ENCODE data around the gene OR52M1. TPM values are rescaled to one million over a fixed set of nuclear protein-coding genes. Genes with fewer than 3 reads are reported as not detected.
"Not testable (repeated sequence)": the region's sequence is repeated elsewhere in the genome, so short reads cannot be mapped to it uniquely, and the experiment has no call there.

Gene OR52M1
- total RNA-seq (2014; rRNA removed; shearing (Covaris generic)), result not detected in 2 replicates

DNA sequence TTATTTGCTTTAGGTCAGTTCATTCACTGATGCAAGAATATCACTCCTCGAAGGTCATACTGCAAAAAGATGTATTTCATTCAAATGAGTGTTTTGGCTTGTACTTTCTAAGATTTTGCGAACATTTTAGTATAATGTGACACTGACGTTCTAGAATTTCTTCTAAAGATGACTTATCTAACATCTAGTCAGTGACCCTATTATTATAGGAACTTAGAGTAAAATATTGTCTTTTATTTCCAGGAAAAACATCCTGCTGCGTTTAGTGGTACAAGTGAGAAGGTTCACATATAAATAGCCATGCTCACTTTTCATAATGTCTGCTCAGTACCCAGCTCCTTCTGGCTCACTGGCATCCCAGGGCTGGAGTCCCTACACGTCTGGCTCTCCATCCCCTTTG is at the start of gene OR52M1:
OR52M1 (plus strand) TSS at position 301 of the 400 bp plus-strand sequence; CDS start at position 301, 0 bp downstream.
- DNase-seq (ENCODE audit: low read depth), result no peak

DNA sequence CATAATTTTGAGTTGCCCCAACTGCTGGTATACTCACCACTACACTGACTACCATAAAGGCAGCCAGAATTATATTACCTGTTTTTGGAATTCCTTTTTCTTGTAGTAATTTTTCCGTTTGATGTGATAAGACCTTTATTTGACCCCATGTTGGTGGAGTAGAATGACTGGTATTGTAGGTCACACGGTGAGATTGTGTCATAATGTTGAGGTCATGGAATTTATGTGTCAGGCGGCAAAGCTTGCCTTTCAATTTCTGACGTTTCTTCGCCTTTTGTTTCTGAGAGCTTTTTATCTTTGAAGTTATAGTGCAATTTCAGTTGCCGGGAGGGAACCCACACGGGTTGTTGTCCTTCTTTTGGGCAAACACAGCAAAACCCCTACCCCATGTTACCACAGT is 49.5 kb upstream of the OR52M1 start:
- DNase-seq (ENCODE audit: low read depth), result no peak

DNA sequence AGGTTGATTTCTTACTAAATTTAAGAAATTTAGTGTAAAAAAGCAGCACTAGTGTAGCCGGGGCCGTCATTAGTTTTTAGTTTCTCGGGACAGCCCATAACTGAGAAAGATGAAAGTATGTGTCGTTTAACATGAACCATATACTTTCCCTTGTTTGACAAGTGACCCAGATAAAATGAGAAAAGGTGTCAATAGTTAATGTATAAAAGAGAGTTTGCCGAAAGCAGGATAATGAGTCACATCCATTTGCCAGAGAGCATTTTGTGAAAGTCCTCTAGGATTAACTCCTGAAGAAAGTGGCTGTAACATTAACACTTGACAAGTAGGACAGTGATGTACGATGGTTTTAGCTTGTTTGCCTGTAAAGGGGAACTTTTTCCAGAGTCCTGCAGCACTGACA is 49.0 kb upstream of the OR52M1 start:
- DNase-seq (ENCODE audit: low read depth), result no peak

GRCh38 chr11:4496557-4497248 is 48.3 kb upstream of the OR52M1 start:
- DNase-seq (ENCODE audit: low read depth), result no peak

DNA sequence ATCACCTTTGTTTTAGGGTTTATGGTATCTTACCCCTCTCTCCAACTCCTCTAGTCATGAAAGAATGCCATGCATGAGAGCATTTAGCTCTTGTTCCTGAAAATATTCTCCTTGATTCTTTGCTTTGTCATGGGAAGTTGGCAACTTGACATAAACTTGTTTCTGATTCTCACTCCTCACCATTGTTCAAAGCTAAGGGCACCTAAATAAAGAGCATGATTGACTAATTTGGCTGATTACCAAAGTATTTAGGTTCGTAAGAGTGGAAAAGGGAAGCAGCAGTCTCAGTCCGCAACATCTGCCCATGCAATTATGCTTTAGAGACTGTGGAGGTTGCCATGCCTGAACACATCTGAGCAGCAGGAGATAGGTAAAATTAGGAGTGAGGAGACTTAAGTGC is 36.1 kb upstream of the OR52M1 start:
- DNase-seq (ENCODE audit: low read depth), result no peak

- DNase-seq (ENCODE audit: low read depth), result no peak
Measured at GRCh38 chr11:4511282-4512245, 33.4 kb upstream of the OR52M1 start.

DNA sequence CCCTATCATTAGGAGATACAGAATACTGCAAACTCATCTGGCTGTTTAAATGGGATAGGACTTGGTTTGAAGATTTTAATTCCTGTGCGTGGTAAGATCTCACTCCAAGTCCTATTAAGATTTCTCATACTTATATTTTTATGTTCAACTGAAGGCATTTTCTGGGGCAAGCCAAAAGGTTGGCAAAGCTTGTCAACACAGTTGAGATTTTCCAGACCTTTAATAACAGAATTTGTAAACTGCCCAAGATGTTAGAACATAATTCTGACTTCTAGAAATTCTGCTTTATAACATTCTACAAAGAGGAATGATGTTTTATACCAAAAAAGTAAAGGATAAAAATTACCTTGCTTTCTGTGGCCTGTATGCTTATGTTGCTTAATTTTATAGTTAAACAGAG is 30.8 kb upstream of the OR52M1 start:
- DNase-seq (ENCODE audit: low read depth), result no peak

- DNase-seq (ENCODE audit: low read depth), result no peak
Measured at GRCh38 chr11:4522339-4522738, 22.7 kb upstream of the OR52M1 start.

- DNase-seq (ENCODE audit: low read depth), result no peak
Measured at GRCh38 chr11:4522752-4523151, 22.2 kb upstream of the OR52M1 start.

DNA sequence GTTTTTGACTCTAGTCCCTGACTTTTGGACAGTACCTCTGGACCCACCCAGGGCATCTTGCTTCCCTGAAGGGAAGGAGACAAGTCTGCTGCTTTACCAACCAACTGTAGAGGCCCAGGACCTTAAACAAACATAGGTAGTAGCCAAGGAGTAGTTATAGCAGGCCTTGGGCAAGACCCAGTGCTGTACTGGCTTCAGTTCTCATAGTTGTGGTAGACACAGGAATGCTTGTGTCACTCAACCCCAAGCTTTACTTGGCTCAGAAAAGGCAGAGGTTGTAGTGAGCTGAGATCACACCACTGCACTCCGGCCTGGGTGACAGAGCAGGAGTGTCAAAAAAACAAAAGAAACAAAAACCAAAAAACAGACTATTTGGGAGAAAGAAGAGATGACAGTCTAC is 21.3 kb upstream of the OR52M1 start:
- DNase-seq (ENCODE audit: low read depth), result no peak

- no peak for DNase-seq (ENCODE audit: low read depth)
Measured at GRCh38 chr11:4527926-4528325, 17.1 kb upstream of the OR52M1 start.

DNA sequence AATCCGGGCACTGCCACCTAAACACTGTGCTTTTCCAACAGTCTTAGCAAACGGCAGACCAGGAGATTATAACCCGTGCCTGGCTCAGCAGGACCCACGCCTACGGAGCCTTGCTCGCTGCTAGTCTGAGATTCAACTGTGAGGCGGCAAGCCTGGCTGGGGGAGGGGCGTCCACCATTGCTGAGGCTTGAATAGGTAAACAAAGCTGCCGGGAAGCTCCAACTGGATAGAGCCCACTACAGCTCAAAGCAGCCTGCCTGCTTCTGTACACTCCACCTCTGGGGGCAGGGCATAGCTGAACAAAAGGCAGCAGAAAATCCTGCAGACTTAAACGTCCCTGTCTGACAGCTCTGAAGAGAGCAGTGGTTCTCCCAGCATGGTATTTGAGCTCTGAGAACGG is 13.3 kb upstream of the OR52M1 start:
- not testable (repeated sequence) for DNase-seq (ENCODE audit: low read depth)

- DNase-seq (ENCODE audit: low read depth), result peak; percentile 14
Measured at GRCh38 chr11:4539603-4540219, 5.3 kb upstream of the OR52M1 start.

DNA sequence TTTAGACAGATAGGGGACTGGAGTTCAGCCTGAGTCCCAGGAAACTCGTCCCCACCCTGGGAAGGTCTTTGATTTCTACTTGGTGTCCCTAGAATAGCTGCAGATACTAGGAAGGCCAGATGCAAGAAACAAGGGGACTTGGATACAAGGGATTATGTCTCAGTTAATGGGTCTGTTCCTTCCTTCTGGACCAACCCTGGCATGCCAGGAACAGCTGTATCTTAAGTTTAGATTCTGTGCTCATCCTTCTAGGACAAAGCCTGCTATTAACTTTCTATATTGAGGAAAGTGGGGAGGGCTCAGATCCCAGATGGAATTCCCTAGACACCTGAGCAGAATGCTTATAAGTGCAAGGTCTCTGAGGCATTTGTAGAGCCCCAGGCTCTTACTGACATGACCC is 3.9 kb upstream of the OR52M1 start:
- DNase-seq (ENCODE audit: low read depth), result no peak

DNA sequence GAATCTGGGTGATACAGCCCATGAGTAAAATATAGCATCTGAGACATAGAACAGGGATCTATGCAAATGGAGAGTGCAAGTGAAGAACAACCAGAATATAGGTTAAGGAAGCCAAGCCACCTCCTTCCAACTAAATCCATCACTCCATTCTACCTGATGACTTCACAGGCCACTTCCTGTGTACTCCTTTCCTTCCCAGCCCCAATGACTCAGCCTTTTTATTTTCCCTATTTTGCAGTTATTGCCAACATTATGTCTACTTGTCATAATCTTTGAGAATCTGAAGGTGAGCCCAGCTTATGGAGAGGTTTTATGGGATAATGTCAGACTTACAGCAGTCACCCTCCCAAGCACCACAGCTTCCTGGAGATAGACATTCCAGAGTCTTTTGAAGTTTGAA is 1.4 kb upstream of the OR52M1 start:
- DNase-seq (ENCODE audit: low read depth), result no peak

- DNase-seq (ENCODE audit: low read depth), result no peak
Measured at GRCh38 chr11:4546878-4547277, 1.9 kb downstream of the OR52M1 start.

GRCh38 chr11:4547416-4547815 is 2.4 kb downstream of the OR52M1 start:
- no peak for DNase-seq (ENCODE audit: low read depth)

GRCh38 chr11:4551346-4551979 is 6.5 kb downstream of the OR52M1 start:
- no peak for DNase-seq (ENCODE audit: low read depth)

GRCh38 chr11:4559527-4560440 is 14.8 kb downstream of the OR52M1 start:
- no peak for DNase-seq (ENCODE audit: low read depth)

GRCh38 chr11:4560467-4560866 is 15.5 kb downstream of the OR52M1 start:
- DNase-seq (ENCODE audit: low read depth), result no peak

DNA sequence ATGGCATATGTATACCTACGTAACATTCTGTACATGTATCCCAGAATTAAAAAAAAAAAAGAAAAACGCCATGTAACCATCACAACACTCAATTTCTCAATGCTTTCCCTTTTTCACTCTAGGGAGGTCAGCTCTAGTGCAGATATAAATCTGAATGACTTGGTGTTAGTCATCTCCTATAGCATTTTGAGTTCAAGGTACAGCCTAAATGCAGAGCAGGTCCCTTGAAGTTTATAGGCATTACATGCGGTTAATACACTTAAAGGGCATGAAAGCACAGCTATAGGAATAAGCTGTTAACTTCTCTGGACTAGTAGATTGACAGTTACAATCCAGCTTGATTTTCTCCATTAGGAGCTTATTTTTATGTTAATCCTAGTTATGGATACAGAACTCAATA is 20.4 kb downstream of the OR52M1 start:
- DNase-seq (ENCODE audit: low read depth), result no peak

Data from Daoy (cell line).